Gastroesophageal sphincter (tissue), 4 donors: ENCODE results near the gene HOXA6. TPM values are rescaled to one million over a fixed set of nuclear protein-coding genes. Genes with fewer than 3 reads are reported as not detected.

Experiments
- ATAC-seq: fragments of 150-250 bp; one replicate; pipeline ENCODE4 v1.9.1; 2016; ENCODE audit warnings: mild to moderate bottlenecking, moderate library complexity
- H3K27ac ChIP-seq, 4 donors: fragments of 200-600 bp; sonication (generic) in 3 of 4; 1 replicate in 3 of 4; 2 replicates in 1 of 4; pipeline ENCODE4 v1.5.1; 2016 to 2019
- H3K27me3 ChIP-seq: fragments of 200-600 bp; sonication (generic); one replicate; pipeline ENCODE4 v1.5.1; 2019
- H3K36me3 ChIP-seq, 2 donors: fragments of 200-600 bp; sonication (generic); one replicate each; pipeline ENCODE4 v1.5.1; 2019; ENCODE audit warnings: control low read depth in 1 of 2
- H3K4me1 ChIP-seq, 3 donors: fragments of 200-600 bp; sonication (generic); 1 replicate in 2 of 3; 2 replicates in 1 of 3; pipeline ENCODE4 v1.5.1; 2016 to 2019; ENCODE audit warnings: control low read depth in 2 of 3
- H3K4me3 ChIP-seq, 2 donors: fragments of 200-600 bp; sonication (generic); one replicate each; pipeline ENCODE4 v1.5.1; 2019; ENCODE audit warnings: mild to moderate bottlenecking in 1 of 2, moderate library complexity in 1 of 2
- H3K9me3 ChIP-seq, 3 donors: fragments of 200-600 bp; sonication (generic); one replicate each; pipeline ENCODE4 v1.5.1; 2017 to 2019; ENCODE audit warnings: control low read depth in 2 of 3
- CTCF ChIP-seq, 4 experiments: fragments of 200-600 bp in 2 of 4; fragments of 450-650 bp in 2 of 4; sonication (generic) in 1 of 4; IDR thresholded peaks; one replicate each; pipeline ENCODE4 v1.5.1; 2017 to 2019; ENCODE audit warnings: antibody characterized with exemption in 4 of 4, mild to moderate bottlenecking in 2 of 4, moderate library complexity in 2 of 4
- EP300 ChIP-seq: sonication (generic); formaldehyde crosslinking; IDR thresholded peaks from one replicate; pipeline ENCODE4 v1.6.1; 2017; ENCODE audit warnings: antibody characterized with exemption, mild to moderate bottlenecking
- POLR2A ChIP-seq, 2 donors: fragments of 450-650 bp; IDR thresholded peaks; one replicate each; pipeline ENCODE4 v1.6.1; 2017; ENCODE audit warnings: antibody characterized with exemption in 2 of 2, mild to moderate bottlenecking in 2 of 2, moderate library complexity in 1 of 2
- POLR2AphosphoS5 ChIP-seq: sonication (generic); formaldehyde crosslinking; IDR thresholded peaks from one replicate; pipeline ENCODE4 v1.6.1; 2017; ENCODE audit warnings: antibody characterized with exemption
- WGBS, 2 donors: methylation state at CpG; one replicate each; pipeline ENCODE4 v1.1.5; 2018; ENCODE audit warnings: low coverage in 1 of 2; 5-methylcytosine and 5-hydroxymethylcytosine counted together
- total RNA-seq, 4 donors: library from RNA; depleted of rRNA; stranded (reverse); fragments of >200 nt; gene quantifications; one replicate each; pipeline ENCODE4 v1.1.0, GENCODE V29; 2016

HOXA6 gene
- total RNA-seq, 4 donors from 2014 or later, result 0.46 to 12.7 TPM; not detected in 2

- no peaks in the 10 kb centered on the region for H3K36me3 ChIP-seq
- no peak for TF ChIP-seq CTCF (IDR thresholded peaks at IDR 0.05)
- TF ChIP-seq POLR2A (IDR thresholded peaks at IDR 0.05), result no peak
- no peak for TF ChIP-seq POLR2AphosphoS5
- TF ChIP-seq EP300, result no peak
- 19 to 42% methylated on average over 2 of the region's 2 CpGs for WGBS, 2 donors
- H3K4me3 ChIP-seq, result no peak overlapping the region
- peaks cover 20 to 88% (median 30%) of the 10 kb centered on the region in 3 donors for H3K4me1 ChIP-seq
- H3K9me3 ChIP-seq, result no peaks in the 10 kb centered on the region
- peak overlapping the region; percentile 80 to 99 (median 98) for H3K27ac ChIP-seq
- no peaks in the 10 kb centered on the region for H3K27me3 ChIP-seq
- ATAC-seq, result no peak
Measured at GRCh38 chr7:27132214-27132613, 15.4 kb downstream of the HOXA6 start.

GRCh38 chr7:27131390-27131819 lies 16.2 kb downstream of the HOXA6 start:
- Histone ChIP-seq H3K4me3 (peak overlapping the region; percentile 47 to 84), H3K9me3 (no peaks in the 10 kb centered on the region), H3K27me3 (no peaks in the 10 kb centered on the region), H3K36me3 (no peaks in the 10 kb centered on the region), H3K27ac (peak overlapping the region; percentile 80 to 99 (median 98)), H3K4me1 (peaks cover 16 to 88% (median 27%) of the 10 kb centered on the region in 3 donors)
- no peak for ATAC-seq
- WGBS, 2 donors, result 29 to 38% methylated on average over 9 to 12 of the region's 12 CpGs
- TF ChIP-seq EP300, result no peak
- no peak for TF ChIP-seq POLR2A (IDR thresholded peaks at IDR 0.05)
- no peak for TF ChIP-seq CTCF (IDR thresholded peaks at IDR 0.05)
- TF ChIP-seq POLR2AphosphoS5, result no peak

GRCh38 chr7:27130540-27131389 lies 16.8 kb downstream of the HOXA6 start, which contains the start of gene HOXA4:
TSS of gene HOXA4 (minus strand) at chr7:27130757. CDS start at chr7:27130733, 24 bp downstream.
- peak; percentile 95 for ATAC-seq
- Histone ChIP-seq H3K27ac (peak within 1 kb of the TSS; percentile 92 to 99 (median 98)), H3K27me3 (no peaks in the 10 kb centered on the region), H3K4me3 (peak within 1 kb of the TSS; percentile 47 to 84), H3K36me3 (no peaks in the 10 kb centered on the region), H3K4me1 (peaks cover 16 to 88% (median 27%) of the 10 kb centered on the region in 3 donors), H3K9me3 (no peaks in the 10 kb centered on the region)
- 0% methylated on average over 8 to 14 of the region's 67 CpGs for whole genome bisulfite sequencing, 2 donors
- no peak for TF ChIP-seq CTCF (IDR thresholded peaks at IDR 0.05)
- TF ChIP-seq EP300, result no peak
- peak; percentile 73 for TF ChIP-seq POLR2AphosphoS5
- TF ChIP-seq POLR2A (IDR thresholded peaks at IDR 0.05), result peak; percentile 62 to 80

- 7 to 21% methylated on average over 3 to 15 of the region's 72 CpGs for WGBS, 2 donors
- peak; percentile 44 for ATAC-seq
- Histone ChIP-seq H3K4me3 (peak overlapping the region; percentile 47 to 84), H3K27ac (peak overlapping the region; percentile 92 to 99 (median 98)), H3K36me3 (no peaks in the 10 kb centered on the region), H3K4me1 (peaks cover 13 to 88% (median 32%) of the 10 kb centered on the region in 3 donors), H3K27me3 (no peaks in the 10 kb centered on the region), H3K9me3 (no peaks in the 10 kb centered on the region)
- TF ChIP-seq CTCF (IDR thresholded peaks at IDR 0.05) (peak in 3 of 4 experiments; percentile 30 to 56 (median 48)), EP300 (no peak), POLR2A (IDR thresholded peaks at IDR 0.05) (peak; percentile 14 to 22), POLR2AphosphoS5 (no peak)
Measured at GRCh38 chr7:27129729-27130539, 17.6 kb downstream of the HOXA6 start.
